Measurements from ENCODE around the gene MAPK6.
A peak's percentile ranks its signal among the peaks of the same experiment; 100 is the strongest.
"Not testable (repeated sequence)": the region's sequence is repeated elsewhere in the genome, so short reads cannot be mapped to it uniquely, and the experiment has no call there.

MAPK6 gene

DNA sequence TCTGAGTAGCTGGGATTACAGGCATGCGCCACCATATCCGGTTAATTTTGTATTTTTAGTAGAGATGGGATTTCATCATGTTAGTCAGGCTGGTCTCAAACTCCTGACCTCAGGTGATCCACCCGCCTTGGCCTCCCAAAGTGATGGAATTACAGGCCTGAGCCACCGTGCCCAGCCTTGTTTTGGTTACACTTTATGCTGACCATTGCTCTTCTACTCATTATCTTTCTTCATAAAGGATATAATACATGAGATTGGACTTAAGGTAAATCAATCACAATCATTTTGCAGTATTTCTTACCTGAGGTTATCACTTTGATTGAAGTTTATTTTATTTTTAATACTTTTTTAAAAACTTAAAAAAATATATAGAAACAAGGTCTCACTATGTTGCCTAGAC, 45.2 kb upstream of the MAPK6 start:
- no peak overlapping the region for H3K4me3 ChIP-seq (replicated peaks in 1 of 2; ENCODE audit: low read depth in 2 of 2, low read length in 2 of 2)
- no peak for DNase-seq (ENCODE audit: low read depth in 2 of 2)
- TF ChIP-seq, protein P1, sequence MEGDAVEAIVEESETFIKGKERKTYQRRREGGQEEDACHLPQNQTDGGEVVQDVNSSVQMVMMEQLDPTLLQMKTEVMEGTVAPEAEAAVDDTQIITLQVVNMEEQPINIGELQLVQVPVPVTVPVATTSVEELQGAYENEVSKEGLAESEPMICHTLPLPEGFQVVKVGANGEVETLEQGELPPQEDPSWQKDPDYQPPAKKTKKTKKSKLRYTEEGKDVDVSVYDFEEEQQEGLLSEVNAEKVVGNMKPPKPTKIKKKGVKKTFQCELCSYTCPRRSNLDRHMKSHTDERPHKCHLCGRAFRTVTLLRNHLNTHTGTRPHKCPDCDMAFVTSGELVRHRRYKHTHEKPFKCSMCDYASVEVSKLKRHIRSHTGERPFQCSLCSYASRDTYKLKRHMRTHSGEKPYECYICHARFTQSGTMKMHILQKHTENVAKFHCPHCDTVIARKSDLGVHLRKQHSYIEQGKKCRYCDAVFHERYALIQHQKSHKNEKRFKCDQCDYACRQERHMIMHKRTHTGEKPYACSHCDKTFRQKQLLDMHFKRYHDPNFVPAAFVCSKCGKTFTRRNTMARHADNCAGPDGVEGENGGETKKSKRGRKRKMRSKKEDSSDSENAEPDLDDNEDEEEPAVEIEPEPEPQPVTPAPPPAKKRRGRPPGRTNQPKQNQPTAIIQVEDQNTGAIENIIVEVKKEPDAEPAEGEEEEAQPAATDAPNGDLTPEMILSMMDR (IDR thresholded peaks at IDR 0.05; ENCODE audit: low read depth, low read length): no peak

DNA sequence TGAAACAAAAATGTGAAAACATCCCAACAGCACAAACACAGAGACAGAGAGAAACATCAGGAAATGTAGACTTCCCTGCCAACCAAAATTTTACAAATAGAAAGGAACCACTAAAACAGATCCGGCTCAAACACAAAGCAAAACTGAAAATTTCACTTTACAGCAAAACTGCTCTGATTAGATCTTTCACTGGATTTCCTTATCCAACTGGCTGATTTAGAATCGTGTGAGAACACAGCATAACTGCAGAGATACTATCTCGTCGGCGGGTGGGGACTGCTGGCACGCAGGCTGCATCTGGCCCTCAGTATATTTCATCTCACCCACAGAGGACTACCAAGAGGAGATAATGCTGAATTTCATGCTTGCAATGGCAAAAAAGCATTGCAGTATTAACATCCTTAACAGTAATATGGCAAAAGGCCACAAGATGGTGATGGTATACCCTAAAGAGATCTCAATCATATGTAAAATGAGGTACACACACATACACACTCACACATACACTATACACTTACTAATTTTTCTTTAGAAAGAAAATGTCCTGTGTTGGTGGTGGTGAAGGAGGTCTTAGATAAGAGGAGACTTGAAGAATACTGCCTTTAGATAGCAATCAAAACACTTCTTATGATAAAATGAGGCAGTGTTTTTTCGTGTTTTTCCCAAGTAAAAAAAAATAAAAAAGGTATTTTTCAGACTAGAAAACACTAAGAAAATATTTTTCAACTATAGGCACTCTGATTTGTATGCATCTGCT, 36.8 kb upstream of the MAPK6 start:
- DNase-seq (ENCODE audit: low read depth in 2 of 2): peak; percentile 91 to 92
- TF ChIP-seq, protein P1 (IDR thresholded peaks at IDR 0.05; ENCODE audit: low read depth, low read length): peak; percentile 51
- peak overlapping the region; percentile 26 to 33 for H3K4me3 ChIP-seq (replicated peaks in 1 of 2; ENCODE audit: low read depth in 2 of 2, low read length in 2 of 2)

DNA sequence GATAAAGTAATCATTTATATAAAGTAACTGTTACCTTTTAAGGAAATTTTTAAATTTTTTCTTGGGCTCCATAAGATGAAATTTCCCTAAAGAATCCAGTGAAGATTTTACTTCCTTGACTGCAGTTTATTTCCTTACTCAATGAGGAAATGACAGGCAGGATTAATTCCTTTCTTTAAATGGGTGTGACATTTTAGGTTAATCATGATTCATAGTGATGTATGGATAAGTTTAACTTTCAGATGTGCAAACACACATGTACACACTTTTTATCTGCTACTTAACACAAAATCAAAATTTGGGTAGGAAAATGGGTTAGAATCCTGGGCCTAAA, 36.3 kb upstream of the MAPK6 start:
- no peak overlapping the region for H3K4me3 ChIP-seq (replicated peaks in 1 of 2; ENCODE audit: low read depth in 2 of 2, low read length in 2 of 2)
- TF ChIP-seq, protein P1 (IDR thresholded peaks at IDR 0.05; ENCODE audit: low read depth, low read length): no peak
- DNase-seq (ENCODE audit: low read depth in 2 of 2): no peak

DNA sequence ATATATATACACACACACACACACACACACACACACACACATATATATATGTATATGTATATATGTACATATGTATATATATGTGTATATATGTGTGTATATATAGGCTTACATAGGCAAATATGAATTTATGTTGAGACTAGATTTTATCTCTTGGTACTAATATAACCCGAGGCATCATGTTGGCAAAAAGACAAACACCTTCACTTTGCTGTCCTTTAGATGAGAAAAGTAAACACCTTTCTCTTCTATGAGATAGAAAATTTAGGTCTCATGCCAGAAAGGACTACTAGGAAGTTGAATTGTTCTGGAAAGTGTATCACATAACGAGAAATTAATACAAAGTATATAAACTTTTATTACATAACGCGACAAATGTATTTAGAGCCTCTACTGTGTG, 27.9 kb upstream of the MAPK6 start:
- TF ChIP-seq, protein P1 (IDR thresholded peaks at IDR 0.05; ENCODE audit: low read depth, low read length): no peak
- H3K4me3 ChIP-seq (replicated peaks in 1 of 2; ENCODE audit: low read depth in 2 of 2, low read length in 2 of 2): no peak overlapping the region
- DNase-seq (ENCODE audit: low read depth in 2 of 2): no peak

DNA sequence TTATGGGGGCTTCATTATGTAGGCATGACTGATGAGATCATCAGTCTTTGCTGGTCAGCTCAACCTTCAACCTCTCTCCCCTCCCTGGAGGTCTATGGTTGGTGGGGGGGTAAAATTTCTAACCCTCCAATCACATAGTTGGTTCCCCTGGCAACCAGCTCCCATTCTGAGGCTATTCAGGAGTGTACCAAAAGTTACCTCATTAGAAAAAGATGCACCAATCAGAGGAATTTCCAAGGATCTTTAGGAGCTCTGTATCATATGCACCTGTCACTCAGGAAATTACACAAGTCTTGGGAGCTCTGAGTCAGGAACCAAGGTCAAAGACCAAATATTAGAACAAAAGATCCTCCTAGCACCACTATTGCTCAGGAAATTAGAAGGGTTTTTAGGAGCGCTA, 26.1 kb upstream of the MAPK6 start:
- peak; percentile 19 to 68 for DNase-seq (ENCODE audit: low read depth in 2 of 2)
- TF ChIP-seq, protein P1 (IDR thresholded peaks at IDR 0.05; ENCODE audit: low read depth, low read length): no peak
- H3K4me3 ChIP-seq (replicated peaks in 1 of 2; ENCODE audit: low read depth in 2 of 2, low read length in 2 of 2): no peak overlapping the region

DNA sequence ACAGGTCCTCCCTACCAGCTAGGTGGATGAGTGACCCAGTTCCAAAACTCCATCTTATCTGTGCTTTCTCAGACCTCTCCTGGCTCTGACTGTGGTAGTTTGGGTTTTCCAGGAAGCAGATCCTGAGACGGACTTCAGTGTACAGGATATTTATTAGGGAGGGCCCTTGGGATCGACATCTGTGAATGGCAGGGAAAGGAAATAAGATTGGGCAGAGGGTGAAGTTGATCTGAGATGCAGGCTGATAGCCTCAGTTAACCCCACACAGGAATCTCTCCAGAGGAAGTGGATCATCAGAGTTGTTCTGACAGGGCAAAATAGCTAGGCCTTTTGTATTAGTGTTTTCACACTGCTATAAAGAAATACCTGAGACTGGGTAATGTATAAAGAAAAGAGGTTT, 16.7 kb upstream of the MAPK6 start:
- H3K4me3 ChIP-seq (replicated peaks in 1 of 2; ENCODE audit: low read depth in 2 of 2, low read length in 2 of 2): no peak overlapping the region
- DNase-seq (ENCODE audit: low read depth in 2 of 2): no peak
- TF ChIP-seq, protein P1 (IDR thresholded peaks at IDR 0.05; ENCODE audit: low read depth, low read length): no peak

DNA sequence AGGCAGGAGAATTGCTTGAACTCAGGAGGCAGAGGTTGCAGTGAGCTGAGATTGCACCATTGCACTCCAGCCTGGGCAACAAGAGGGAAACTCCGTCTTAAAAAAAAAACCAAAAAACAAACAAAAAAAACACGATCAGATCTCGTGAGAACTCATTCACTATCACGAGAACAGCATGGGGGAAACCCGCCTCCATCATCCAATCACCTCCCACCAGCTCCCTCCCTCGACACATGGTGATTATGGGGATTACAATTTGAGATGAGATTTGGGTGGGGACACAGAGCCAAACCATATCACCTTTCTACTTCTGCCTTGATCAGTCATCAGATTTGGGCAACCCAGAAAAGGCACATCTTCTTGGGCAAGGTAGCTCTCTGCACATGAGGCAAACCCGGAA, 15.9 kb upstream of the MAPK6 start:
- H3K4me3 ChIP-seq (replicated peaks in 1 of 2; ENCODE audit: low read depth in 2 of 2, low read length in 2 of 2); DNase-seq (ENCODE audit: low read depth in 2 of 2): not testable (repeated sequence)

Measured in cardiac fibroblast (primary cell).